ENCODE data around the gene FOSL2.

FOSL2 gene

GRCh38 chr2:28350791-28351285 lies 41.8 kb upstream of the FOSL2 start:
- H3K9me3 ChIP-seq (ENCODE audit: low read length), result no peaks in the 10 kb centered on the region

GRCh38 chr2:28351621-28352020 lies 41.0 kb upstream of the FOSL2 start:
- no peaks in the 10 kb centered on the region for H3K9me2 ChIP-seq (ENCODE audit: low read depth, low read length)
- no peak overlapping the region for H3K4me2 ChIP-seq (ENCODE audit: low read length)
- TF ChIP-seq EZH2 (IDR thresholded peaks at IDR 0.05; ENCODE audit: borderline replicate concordance, low read length) (no peak), CTCF (IDR thresholded peaks at IDR 0.05; ENCODE audit: low read length) (no peak)
- no peaks in the 10 kb centered on the region for H3K9me3 ChIP-seq (ENCODE audit: low read length)
- H3K9ac ChIP-seq (ENCODE audit: low read length), result no peak overlapping the region
- no peaks in the 10 kb centered on the region for H3K4me1 ChIP-seq (ENCODE audit: insufficient read depth, low read length, severe bottlenecking)
- H3K27ac ChIP-seq (ENCODE audit: low read depth, low read length, poor library complexity, severe bottlenecking), result no peak overlapping the region
- no peaks in the 10 kb centered on the region for H3K36me3 ChIP-seq (ENCODE audit: insufficient read depth, low read length)
- no peaks in the 10 kb centered on the region for H3K79me2 ChIP-seq (ENCODE audit: insufficient read depth, low read length)
- no peak overlapping the region for H2AFZ ChIP-seq (ENCODE audit: low read length)
- H4K20me1 ChIP-seq (ENCODE audit: insufficient read depth, low read length), result no peaks in the 10 kb centered on the region
- H3K27me3 ChIP-seq (ENCODE audit: insufficient read depth, low read length), result no peaks in the 10 kb centered on the region
- no peaks in the 10 kb centered on the region for H3F3A ChIP-seq (ENCODE audit: insufficient read depth, low read length)
- no peak overlapping the region for H3K4me3 ChIP-seq (ENCODE audit: low read depth, low read length, poor library complexity, severe bottlenecking)

More at GRCh38 chr2:28350791-28351285, 41.8 kb upstream of the FOSL2 start:
- Histone ChIP-seq H3K4me1 (ENCODE audit: insufficient read depth, low read length, severe bottlenecking) (no peaks in the 10 kb centered on the region), H3K27me3 (ENCODE audit: insufficient read depth, low read length) (no peaks in the 10 kb centered on the region), H3F3A (ENCODE audit: insufficient read depth, low read length) (no peaks in the 10 kb centered on the region), H3K9me2 (ENCODE audit: low read depth, low read length) (no peaks in the 10 kb centered on the region), H2AFZ (ENCODE audit: low read length) (no peak overlapping the region), H3K9ac (ENCODE audit: low read length) (no peak overlapping the region), H3K79me2 (ENCODE audit: insufficient read depth, low read length) (no peaks in the 10 kb centered on the region), H4K20me1 (ENCODE audit: insufficient read depth, low read length) (no peaks in the 10 kb centered on the region), H3K27ac (ENCODE audit: low read depth, low read length, poor library complexity, severe bottlenecking) (no peak overlapping the region), H3K4me2 (ENCODE audit: low read length) (no peak overlapping the region), H3K4me3 (ENCODE audit: low read depth, low read length, poor library complexity, severe bottlenecking) (no peak overlapping the region), H3K36me3 (ENCODE audit: insufficient read depth, low read length) (no peaks in the 10 kb centered on the region)
- TF ChIP-seq EZH2 (IDR thresholded peaks at IDR 0.05; ENCODE audit: borderline replicate concordance, low read length) (no peak), CTCF (IDR thresholded peaks at IDR 0.05; ENCODE audit: low read length) (no peak)

- H3K27me3 ChIP-seq (ENCODE audit: insufficient read depth, low read length), result no peaks in the 10 kb centered on the region
- H3K4me1 ChIP-seq (ENCODE audit: insufficient read depth, low read length, severe bottlenecking), result no peaks in the 10 kb centered on the region
- no peak overlapping the region for H3K27ac ChIP-seq (ENCODE audit: low read depth, low read length, poor library complexity, severe bottlenecking)
- H2AFZ ChIP-seq (ENCODE audit: low read length), result no peak overlapping the region
- no peak overlapping the region for H3K9ac ChIP-seq (ENCODE audit: low read length)
- no peaks in the 10 kb centered on the region for H3K9me2 ChIP-seq (ENCODE audit: low read depth, low read length)
- no peak for TF ChIP-seq CTCF (IDR thresholded peaks at IDR 0.05; ENCODE audit: low read length)
- no peak for TF ChIP-seq EZH2 (IDR thresholded peaks at IDR 0.05; ENCODE audit: borderline replicate concordance, low read length)
- H3K4me3 ChIP-seq (ENCODE audit: low read depth, low read length, poor library complexity, severe bottlenecking), result no peak overlapping the region
- no peaks in the 10 kb centered on the region for H3K79me2 ChIP-seq (ENCODE audit: insufficient read depth, low read length)
- no peaks in the 10 kb centered on the region for H3K36me3 ChIP-seq (ENCODE audit: insufficient read depth, low read length)
- H3F3A ChIP-seq (ENCODE audit: insufficient read depth, low read length), result no peaks in the 10 kb centered on the region
- H4K20me1 ChIP-seq (ENCODE audit: insufficient read depth, low read length), result no peaks in the 10 kb centered on the region
- no peaks in the 10 kb centered on the region for H3K9me3 ChIP-seq (ENCODE audit: low read length)
- H3K4me2 ChIP-seq (ENCODE audit: low read length), result no peak overlapping the region
Measured at GRCh38 chr2:28352104-28352503, 40.6 kb upstream of the FOSL2 start.
